SH-SY5Y (cell line): ENCODE results near the gene PAQR9.

ENCODE experiments used
- GATA2 ChIP-seq: IDR thresholded peaks from 2 replicates; pipeline ENCODE4 v1.6.1; 2011; ENCODE audit warnings: mild to moderate bottlenecking, low read depth, low read length
- GATA3 ChIP-seq: IDR thresholded peaks from 2 replicates; pipeline ENCODE4 v1.6.1; 2011; ENCODE audit warnings: low read depth, mild to moderate bottlenecking, low read length, moderate library complexity

The PAQR9 gene

DNA sequence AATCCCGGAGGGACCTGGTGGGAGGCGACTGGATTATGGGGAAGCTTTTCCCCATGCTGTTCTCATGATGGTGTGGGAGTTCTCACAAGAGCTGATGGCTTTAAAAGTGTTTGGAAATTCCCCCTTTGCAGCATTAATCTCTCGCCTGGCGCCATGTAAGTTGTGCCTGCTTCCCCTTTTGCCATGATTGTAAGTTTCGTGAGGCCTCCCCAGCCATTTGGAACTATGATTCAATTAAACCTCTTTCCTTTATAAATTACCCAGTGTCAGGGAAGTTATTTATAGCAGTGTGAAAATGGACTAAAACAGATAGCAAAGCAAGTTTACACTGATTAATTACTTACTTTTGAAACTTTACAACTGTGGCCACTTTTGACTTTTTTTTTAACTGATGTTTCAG lies 27.2 kb upstream of the PAQR9 start:
- TF ChIP-seq GATA3, result no peak
- no peak for TF ChIP-seq GATA2

DNA sequence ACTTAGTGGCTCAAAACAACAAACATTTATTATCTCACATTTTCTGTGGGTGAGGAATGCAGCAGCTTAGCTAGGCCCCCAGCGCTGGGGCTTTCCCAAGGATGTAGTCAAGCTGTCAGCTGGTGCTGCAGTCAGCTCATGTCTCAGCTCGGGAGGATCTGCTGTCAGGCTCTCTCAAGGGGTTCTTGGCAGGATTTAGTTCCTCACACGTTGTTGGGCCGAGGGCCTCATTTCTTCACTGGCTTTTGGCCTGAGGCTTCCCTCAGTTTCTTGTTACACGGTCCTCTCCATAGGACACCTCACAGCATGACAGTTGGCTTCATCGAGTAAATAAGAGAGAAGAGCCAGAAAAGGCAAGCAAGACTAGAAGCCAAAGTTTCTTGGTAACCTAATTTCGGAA lies 24.2 kb upstream of the PAQR9 start:
- TF ChIP-seq GATA3 (no peak), GATA2 (no peak)

- TF ChIP-seq GATA3 (no peak), GATA2 (no peak)
Observed at GRCh38 chr3:142987080-142987700, 23.7 kb upstream of the PAQR9 start.

- TF ChIP-seq GATA2 (no peak), GATA3 (no peak)
Observed at GRCh38 chr3:142984255-142984654, 20.8 kb upstream of the PAQR9 start.

GRCh38 chr3:142983318-142983717 lies 19.8 kb upstream of the PAQR9 start:
- TF ChIP-seq GATA3, result no peak
- no peak for TF ChIP-seq GATA2

DNA sequence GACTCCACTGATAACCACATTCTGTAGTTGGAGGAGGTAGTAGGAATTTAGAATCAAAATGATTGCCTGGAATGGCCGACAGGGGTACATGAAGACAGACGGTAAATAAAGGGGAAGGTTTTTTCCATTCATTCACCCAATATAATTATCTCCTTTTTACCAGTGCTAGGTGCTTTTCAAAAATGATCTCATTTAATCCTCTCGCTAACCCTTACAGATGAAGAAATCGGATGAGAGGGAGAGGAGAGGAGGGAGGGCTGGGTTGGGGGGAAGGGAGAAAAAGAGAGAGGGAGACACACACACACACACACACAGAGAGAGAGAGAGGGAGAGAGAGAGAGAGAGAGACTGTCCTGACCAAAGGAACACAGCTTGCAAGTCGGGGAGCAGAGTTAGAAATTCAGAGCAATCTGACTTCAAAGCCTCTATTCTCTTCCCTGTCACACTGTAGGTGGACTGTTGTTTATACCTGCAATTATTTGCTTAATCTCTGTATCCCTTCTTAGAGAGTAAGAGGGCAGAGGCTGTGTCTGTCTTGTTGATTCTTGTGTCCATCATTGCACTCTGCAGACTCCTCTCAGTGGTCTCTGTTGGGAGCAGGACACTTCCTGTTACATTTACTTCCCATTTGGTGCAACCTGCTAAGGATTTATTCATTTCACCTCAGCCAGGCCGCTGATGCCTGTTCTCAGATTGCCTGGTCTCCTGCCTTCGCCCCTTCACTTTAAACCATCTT lies 18.7 kb upstream of the PAQR9 start:
- TF ChIP-seq GATA3 (no peak), GATA2 (no peak)

DNA sequence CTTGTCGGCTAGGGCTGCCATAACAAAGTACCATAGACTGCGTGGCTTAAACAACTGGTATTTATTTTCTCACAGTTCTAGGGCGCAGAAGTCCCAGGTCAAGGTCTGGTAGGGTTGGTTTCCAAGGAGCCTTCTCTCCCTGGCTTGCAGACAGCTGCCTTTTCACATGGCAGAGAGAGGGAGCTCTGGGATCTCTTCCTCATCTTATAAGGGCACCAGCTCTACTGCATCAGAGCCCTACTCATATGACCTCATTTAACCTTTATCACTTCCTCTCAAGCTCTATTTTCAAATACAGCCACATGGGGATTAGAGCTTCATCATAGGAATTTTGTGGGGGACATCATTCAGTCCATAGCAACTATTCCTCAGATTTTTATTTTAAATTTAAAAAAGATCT lies 17.6 kb upstream of the PAQR9 start:
- no peak for TF ChIP-seq GATA2
- no peak for TF ChIP-seq GATA3

DNA sequence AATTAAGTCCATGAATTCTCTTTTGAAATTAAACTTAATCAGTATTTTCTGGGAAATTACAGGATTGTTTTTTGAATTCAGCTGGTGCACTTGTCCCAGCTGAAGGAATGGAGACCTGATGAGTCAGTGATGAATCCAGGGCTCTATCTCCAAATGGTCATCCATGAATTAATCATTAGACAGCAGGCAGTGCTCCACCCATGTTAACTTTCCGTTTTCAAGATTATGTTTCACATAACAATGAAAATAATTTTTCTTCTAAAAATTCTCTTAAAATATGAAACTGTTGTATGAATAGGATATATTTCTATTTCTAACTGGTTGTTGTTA lies 13.9 kb upstream of the PAQR9 start:
- TF ChIP-seq GATA2 (no peak), GATA3 (no peak)

DNA sequence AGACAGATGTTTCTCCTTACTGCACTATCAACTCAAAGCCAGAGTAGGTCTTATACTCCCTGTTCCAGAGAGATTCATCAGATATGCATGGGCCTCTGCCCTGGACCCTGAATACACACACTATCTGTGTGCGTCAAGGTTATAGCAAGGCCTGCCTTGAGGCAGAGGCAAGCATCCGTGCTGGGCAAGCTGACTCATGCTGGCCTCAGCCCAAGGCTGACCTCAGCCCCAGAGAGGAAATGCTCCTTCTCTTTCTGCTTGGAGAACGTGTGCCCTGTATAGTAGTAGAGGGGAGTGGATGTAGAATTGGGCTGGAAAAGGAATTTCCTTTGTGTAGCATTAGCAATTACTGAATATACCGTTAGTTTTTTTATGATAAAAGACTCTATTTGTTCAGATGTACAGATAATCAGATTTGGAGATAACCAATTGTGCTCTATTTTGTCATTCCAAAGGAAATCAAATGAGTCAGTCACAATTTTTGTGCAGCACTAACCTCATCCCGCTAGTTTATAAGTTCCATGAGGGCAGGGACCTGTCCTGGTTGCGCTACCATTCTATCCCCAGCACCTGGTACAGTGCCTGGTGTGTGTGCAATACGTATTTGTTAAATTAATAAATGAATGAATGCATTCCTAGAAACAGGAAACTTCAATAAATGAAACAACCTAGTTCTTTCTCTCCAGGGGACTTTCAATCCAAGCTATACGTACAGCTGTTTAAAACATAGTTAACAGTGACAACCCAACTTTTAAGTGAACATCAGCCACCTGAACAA lies 13.3 kb upstream of the PAQR9 start:
- TF ChIP-seq GATA3, result peak; percentile 43; the same call in 1 of the 2 replicates
- TF ChIP-seq GATA2, result peak; percentile 51

DNA sequence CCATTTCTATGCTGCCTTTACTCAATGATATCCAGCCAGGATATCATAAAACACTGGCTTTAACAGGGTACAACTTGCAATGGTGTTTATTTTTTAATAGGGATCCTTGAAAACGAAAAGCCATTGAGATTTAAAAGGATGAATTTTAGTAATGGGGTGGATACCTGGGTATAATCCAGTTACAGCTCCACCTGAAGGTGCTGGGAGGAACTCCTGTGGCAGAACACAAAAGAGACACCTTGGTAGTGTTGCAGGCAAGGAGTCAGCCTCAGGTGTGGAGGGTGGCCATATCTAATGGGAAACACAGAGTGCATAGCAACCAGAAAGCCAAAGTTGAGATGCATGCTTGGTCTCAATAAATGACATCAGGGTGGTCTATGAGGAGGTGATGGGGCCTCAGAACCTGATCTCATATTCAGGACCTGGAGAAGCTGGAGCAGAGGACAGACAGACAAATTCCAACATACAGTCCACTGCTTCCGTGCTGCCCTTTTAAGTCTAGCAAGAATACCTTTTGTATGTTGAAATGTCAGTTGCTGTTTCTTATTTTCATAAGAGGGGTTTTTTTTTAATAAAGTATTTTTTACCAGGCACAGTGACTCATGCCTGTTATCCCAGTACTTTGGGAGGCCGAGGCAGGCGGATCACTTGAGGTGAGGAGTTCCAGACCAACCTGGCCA lies 12.0 kb upstream of the PAQR9 start:
- TF ChIP-seq GATA2 (no peak), GATA3 (no peak)

- no peak for TF ChIP-seq GATA2
Observed at GRCh38 chr3:142973217-142974009, 9.9 kb upstream of the PAQR9 start.

- no peak for TF ChIP-seq GATA2
- no peak for TF ChIP-seq GATA3
Observed at GRCh38 chr3:142972092-142972753, 8.7 kb upstream of the PAQR9 start.

- TF ChIP-seq GATA3 (no peak), GATA2 (no peak)
Observed at GRCh38 chr3:142971431-142971830, 8.0 kb upstream of the PAQR9 start.
